NOMO-1 treated with DMSO at 0.1 percent for 48 hours (cell line): ENCODE results near the gene GRIN2C.
"Not testable (repeated sequence)": the region's sequence is repeated elsewhere in the genome, so short reads cannot be mapped to it uniquely, and the experiment has no call there.

Experiments
- DNase-seq: peaks from one replicate; lab custom pipeline; 2025; ENCODE audit not compliant: unreplicated experiment; lab: John Stamatoyannopoulos, UW

GRIN2C gene

DNA sequence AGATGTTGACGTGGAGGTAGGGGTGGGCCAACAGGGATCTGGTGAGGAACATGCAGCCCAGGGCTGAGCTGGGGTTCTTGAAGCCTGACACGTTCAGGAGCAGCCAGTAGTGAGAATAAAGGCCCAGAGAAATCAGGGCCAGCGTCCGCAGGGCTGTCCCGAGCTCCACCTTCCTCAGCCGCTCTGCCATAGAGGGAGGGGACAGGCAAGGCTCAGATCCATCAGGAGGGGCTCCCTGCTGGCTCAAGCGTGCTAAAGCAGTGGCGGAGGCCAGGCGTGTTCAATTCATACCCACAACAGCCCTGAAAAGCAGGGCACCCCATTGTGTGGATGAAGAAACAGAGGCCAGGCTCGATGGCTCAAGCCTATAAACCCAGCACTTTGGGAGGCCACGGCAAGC lies 21.4 kb upstream of the GRIN2C start:
- DNase-seq: no peak

DNA sequence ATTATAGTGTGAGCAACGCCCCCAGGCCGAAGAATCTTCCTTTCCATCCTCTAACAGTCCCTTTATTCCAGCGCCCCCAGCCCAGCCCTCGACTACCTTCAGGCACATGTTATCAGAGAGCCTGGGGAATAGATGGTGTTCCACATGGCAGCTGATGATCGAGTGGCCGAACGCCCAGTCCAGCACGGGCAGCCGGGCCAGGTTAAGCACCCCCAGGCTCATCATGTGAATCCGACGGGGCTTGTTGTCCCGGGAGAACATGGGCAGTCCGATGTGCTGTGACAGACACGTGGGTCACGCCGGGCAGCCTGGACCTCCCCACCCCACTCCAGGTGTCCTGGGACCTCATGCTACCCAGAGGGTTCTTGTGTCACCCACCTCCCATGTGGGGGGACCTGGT lies 19.6 kb upstream of the GRIN2C start:
- DNase-seq: no peak

DNA sequence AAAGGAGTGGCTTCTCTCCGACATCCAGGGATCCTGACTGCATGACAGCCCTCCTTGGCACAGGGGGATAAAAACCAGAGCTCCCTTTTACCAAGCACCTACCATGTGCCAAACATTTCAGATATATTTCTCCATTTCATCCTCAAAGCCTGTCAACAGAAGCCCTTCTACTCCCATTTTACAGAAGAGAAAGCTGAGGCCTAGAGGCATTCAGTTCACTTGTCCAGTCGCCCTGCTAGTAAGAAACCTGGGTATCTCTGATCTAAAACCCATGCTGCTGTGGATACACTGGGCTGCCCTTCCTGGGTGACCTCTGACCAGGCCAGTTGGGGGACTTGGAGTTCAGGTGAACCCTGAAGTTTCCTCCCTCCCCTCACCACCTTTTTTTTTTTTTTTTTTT lies 19.0 kb upstream of the GRIN2C start:
- DNase-seq: no peak

DNA sequence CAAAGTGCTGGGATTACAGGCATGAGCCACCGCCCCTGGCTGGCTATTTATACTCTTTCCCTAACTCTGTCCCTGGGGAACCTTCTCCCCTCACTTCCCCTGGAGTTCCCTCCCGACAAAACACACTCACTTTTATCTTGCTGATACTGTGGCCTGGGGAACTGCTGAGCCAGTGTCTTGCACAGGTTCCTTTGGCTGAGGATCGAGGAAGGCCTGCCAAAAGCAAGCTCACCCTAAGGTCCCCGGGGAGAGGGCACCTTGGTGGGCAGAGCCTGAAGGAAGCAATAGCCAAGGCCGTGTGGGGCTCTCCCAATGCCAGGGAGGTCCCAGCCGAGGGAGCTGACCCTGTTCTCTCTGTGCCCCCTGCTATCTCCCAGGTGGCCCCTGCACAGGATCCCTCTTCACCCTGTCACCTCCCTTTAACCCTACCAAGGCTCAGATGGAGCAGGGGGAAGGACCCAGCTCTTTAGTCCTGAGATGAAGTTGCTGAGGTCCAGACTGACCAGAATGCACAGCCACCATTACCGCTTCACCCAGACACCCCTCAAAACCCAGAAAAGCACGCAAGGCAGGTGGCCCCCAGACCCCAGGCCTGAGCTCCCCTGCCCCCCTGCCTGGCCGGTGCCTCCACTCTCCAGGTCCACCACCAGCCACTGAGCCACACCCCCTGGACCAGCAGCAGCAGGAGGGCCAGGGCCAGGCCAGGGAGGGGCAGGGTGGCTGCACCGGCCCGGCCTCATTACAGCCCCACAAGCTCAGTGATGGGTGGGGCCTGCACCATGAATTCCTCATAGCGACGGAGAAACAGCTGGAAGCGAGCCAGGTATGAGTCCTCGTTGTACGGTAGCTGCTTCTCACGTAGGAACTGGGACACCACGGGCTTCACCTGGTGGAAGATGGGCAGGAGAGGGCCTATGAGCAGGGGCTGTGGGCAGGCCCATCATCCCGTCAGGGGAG lies 18.2 kb upstream of the GRIN2C start:
- DNase-seq: no peak

DNA sequence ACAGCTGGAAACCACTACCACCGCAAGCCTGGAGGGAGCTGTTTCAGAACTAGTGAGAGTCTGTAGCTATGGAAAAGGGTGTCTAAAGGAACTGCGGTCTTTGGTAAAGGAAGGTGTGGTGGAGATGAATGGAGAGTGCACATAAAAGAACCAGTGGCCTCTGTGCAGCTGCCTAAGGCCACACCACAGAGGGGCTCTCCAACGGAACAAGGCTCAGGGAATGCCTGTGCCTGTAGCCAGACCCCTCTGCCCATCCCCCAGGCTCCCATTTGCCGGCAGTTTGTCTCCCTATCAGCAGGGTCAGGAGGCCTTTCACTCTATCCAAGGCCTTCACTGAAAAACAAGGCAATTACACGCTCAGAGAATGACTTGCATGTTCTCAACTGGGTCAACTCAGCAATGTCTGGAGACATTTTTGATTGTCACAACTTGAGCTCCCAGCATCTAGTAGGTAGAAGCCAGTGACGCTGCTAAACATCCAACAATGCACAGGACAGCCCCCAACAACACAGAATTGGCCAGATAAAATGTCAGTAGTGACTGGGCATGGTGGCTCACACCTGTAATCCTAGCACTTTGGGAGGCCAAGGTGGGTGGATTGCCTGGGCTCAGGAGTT lies 16.4 kb upstream of the GRIN2C start:
- no peak for DNase-seq

DNA sequence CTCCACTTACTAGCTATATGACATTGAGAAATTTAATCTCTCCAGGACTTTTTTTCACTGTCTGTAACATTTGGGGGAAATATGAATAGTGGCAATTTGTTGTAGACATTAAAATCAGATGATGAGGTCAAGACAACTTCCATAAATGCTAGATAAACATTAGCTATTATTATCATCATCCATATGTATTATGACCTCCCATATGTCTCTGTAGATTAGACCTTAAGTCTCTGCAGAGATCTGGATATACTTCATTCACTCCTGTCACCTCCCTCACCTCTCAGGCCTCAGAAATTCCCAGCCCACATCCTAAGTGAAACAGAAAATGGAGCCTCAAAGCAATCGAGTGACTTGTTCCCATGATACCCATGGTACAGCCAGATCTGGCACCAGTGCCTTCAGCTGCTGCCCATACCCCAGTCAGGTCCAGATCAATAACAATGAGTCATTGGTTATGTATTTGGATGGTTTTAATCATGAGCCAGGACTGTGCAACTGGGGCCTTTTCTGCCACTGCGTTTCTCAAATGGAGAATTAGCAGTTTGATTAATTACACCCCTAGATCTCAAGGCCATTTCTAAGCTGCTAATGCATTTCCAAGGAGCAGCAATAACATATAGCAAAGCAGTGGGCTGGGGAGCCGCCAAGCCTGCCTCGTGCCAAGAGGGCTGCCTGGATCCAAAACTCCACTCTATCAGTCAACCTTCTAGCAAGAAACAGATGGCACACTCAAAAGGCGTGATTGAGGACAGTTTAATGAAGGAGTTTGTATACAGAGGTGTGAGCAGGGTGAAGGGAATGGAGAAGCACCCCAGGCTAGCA lies 15.7 kb upstream of the GRIN2C start:
- DNase-seq: no peak

DNA sequence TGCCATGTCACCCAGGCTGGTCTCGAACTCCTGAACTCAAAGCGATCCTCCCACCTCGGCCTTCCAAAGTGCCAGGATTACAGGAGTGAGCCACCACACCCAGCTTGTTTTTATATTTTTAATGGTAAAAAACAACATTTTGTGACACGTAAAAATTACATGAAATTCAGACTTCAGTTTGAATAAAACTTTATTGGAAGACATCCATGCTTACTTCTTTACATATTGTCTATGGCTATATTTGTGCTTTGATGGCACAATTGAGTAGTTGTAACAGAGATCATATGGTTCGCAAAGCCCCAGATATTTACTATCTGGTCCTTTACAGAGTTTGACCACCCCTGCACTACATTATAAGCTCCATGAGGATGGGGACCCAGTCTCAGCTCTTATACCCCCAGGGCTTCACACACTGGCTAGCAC lies 14.9 kb upstream of the GRIN2C start:
- DNase-seq: no peak

DNA sequence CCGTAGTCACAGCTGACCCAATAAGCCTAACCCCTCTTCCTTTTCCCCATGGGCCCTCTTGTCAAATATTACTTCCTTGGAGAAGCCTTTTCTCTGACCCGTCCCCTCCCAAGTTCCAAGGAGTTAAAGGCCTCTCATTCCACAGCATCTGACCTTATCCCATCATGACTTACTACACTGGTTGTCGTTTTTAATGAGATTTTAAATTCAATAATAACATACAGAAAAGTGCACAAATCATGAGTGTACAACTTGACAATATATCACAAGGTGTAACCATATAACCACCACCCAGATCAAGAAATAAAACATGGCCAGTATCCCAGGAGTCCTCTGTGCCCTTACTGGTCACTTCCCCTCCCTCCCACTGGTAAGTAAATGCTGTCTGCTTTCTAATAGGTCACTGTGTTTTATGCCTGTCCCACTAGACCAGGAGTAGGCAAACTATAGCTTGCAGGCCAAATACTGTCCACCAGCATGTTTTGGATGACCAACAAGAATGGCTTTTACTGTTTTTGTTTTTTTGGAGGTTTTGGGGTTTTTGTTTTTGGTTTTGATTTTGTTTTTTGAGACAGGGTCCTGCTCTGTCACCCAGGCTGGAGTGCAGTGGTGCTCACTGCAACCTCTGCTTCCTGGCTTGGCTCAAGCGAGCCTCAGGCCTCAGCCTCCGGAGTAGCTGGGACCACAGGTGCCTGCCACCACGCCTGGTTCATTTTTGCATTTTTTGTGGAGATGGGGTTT lies 14.4 kb upstream of the GRIN2C start:
- DNase-seq: peak; percentile 33

DNA sequence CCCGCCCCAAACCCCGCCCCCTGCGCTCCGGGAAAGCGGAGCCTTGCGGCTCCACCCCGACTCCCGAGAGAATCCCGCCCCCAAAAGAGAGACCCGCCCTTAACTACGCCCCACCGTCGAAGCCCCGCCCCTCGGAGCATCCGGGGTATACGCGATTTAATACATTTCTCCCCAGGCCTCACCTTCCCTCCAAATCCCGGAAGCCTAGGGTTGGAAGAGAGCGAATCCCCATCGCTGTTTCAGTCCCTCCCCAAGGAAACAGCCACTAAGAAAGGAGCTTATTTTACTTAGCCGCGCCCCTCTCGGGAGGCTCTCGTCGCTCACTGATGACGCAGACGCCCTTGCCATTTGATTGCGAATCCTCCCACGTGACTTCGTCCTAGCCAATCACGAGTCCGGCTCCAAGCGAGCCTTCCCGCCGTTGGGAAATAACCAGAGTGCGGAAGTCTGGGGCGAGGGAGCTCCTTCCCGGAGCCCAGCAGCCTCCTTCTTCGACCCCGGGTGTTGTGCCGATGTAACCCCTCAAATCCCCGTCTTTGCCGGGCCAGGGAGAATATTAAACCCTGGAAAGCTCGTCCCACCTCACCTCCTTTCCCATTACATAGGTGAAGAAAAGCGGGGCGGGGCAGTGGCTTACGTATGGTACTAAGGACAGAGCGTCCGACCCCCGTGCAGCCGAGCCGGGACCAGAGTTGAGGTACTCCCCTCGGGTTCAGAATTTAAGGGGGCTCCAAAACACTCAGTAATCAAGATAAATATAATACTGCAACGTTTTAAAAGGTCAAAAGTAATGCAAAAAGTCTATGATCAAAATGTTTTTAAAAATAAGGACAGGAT lies 13.6 kb upstream of the GRIN2C start:
- peak; percentile 99 for DNase-seq

DNA sequence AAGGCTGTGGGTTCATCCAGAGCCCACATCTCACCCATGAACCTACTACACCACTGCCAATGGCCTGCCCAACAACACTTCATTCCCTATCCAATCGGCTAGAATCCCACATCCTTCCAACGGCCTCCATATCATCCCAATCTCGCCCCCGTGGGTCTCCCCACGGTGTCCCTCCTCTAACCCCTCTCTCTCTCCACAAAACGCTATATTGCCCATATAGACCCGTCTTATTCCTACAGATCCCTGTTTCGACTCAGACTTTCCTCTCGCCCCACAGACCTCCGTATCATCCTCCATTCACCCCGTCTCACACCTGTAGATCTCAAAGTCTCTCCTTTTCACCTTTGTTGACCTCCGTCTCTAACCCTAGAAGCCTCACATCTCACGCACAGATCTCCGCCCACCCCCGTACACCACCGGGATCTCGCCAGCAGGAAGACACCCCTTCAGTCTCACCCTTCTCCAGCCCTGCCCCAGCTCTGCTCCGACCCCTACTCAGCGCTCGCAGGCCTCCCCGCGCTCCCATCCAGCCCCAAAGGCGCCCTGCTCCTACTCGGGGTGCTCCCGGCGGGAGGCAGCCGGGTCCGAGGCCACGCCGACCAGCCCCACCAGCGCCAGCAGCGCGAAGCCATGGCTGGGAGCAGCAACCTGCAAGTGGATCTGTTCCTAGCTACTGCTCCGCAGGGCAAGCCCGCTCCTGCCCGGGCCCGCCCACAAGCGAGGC lies 12.8 kb upstream of the GRIN2C start, which contains the start of gene FDXR:
Gene FDXR, minus strand, starts transcription at position 682 of the 724 bp plus-strand sequence. Its CDS starts 50 bp downstream, at position 632.
- DNase-seq: no peak

DNA sequence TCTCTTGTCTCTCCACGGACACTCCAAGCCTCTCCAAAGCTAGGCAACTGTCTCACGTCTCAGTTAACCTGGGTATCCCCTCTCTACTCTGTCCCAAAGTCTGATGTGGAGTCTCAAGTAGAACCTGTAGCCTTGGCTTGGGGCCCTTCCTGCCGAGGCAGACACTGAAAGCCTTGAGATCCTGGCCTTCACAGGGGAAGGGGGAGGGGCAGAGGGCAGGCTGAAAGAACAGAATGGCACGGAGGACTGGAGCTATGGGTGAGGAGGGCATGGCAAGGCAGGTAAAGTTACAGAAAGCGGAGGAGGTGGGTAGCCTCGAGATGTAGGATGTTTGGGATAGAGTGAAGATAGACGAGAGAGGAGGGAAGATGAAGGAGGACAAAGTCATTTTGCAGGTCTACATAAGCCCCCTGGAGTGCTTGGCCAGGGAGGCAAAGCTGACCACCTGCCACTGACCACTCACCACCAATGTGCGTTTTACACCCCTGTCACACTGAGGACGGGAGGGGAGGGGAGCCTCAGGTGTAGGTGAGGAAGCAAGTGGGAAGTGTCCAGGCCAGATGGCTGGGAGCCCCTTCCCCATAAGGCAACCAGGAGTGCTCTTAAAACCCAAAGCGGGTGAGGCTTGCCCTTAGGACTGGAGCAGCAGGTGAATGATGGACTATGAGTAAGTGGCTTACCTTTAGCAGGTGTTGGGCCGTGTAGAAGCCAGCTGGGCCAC lies 11.8 kb upstream of the GRIN2C start:
- no peak for DNase-seq

DNA sequence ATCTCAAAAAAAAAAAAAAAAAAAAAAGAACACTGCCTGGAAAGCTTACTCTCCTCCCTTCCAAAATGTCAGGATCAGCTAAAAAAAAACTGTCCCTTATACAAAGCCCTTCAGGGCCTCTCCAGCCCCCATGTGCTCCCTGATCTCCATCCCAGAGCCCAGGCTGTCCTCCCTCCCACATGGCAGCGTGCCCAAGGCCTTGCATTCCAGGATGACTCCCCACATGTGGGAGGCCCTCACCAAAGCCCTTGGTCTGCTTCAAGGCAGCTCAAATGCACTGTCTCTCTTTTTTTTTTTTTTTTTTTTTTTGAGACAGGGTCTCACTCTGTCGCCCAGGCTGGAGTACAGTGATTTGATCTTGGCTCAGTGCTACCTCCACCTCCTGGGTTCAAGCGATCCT lies 10.8 kb upstream of the GRIN2C start:
- DNase-seq: no peak

DNA sequence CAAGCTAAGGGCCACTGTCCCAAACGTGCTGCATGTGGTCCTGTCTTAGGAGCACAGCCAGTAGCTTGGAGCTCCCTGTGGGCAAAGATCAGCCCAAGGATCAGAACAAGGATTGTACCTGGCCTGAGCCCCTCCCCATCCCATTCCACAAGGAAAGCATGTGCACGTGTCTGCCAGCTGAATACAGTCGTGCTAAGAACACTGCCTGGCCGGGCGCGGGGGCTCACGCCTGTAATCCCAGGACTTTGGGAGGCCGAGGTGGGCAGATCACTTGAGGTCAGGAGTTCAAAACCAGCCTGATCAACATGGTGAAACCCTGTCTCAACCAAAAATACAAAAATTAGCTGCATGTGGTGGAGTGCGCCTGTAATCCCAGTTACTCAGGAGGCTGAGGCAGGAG lies 10.3 kb upstream of the GRIN2C start:
- DNase-seq: not testable (repeated sequence)

DNA sequence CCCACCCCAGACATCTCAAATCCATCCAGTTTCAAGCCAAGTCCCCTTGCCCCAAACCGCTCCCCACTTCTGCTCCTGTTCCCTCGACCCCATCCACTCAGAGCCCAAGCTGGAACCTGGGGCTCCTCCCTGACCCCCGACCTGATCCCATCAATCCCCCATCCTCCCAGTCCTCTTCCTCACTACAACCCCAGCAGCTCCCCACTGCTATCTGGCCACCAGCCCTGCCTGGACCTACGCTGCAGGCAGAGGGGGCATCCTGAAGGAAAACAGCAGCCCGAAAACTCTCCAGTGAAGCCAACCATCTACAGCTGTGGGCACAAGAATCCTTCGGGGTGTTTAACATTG lies 9.2 kb upstream of the GRIN2C start:
- DNase-seq: no peak

DNA sequence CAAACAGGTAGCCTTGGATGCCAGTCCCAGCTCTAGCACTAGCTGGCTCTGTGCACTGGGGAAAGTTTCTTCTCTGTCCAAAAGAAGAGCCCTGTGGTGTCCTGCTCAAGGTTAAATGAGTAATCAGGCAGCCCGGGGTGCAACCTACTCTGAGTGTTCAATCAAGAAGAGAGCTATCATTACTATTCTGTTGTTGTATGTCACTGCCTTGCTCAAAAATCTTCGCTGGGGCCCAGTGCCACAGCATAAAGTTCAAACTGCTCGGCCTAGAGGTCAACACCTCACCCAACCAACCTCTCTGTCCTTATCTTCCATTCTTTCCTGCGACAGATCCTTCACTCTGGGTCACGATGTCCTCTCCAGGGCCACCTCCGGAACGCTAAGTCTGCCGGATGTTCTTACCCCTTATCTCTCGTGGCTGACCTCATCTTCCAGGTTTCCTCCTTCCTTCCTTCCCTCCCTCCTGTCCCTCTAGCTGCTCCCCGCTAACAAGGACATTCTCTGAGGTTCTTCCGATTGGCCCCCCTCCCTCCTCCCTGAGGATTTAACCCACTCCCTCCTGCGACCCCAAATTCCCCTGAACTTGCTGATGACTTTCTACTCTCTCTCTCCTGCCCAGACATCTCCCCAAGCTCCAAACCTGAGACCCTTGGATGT lies 8.7 kb upstream of the GRIN2C start:
- no peak for DNase-seq

DNA sequence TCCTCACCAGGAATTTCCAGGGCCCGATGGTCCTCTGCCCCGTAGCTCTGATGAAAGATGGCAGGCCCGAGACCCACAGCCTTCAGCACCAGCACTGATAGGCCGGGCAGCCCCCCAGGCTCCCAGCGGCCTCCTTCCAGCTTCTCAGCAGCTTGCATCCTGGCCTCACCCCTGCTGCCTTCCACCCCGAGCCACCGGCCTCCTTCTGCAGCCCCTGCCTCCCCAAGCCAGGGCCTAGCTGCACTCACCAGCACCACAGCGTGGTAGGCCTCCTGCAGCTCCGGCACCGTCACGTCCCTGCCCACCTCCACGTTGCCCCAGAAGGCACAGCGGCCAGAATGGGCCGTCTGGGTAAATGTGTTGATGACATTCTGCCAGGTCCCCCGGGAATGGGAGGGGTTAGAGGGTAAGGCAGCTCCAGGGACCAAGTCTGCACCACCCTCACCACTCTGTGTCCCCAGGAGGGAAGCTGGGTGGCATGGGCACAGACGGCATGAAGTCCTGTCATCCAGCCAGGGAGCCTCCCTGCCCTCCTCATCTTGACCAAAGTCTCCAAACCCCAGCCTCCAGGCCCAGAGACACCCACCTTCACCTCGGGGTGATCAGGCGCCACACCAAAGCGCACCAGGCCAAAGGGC lies 6.6 kb upstream of the GRIN2C start:
- no peak for DNase-seq

DNA sequence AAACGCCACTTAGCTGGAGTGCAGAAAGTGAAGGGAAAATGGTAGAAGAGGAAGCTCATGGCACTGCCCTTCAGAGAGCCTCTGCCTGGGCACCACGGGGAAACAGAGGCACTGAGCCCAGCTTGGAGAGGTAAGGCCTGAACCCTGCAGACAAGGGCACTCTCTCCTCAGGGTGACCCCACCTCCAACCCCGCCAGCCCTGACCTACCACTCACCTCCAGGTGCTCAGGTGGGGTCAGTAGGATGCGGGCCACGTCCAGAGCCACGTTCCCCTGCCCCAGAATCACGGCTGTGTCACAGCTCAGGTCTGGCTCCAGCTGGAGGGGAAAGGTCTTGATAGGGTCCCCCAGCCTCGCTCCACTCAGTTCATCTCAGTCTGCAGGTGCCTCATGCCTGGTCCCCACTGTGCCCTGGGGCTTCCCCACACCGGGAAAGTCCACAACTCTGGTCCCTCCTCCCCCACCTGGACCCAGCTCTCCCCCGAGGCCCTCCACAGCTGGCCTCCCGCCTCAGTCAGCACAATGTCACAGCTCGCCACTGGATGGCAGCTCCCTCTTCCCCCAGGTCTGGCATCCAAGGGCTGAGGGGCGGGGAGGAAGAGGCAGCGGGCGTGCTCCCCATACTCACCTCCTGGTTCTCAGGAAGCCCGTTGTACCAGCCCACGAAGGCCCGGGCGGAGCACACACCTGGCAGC lies 6.0 kb upstream of the GRIN2C start:
- no peak for DNase-seq
